Measurements from ENCODE around the gene MGST2. TPM values are rescaled to one million over a fixed set of nuclear protein-coding genes. Genes with fewer than 3 reads are reported as not detected.
A peak's percentile ranks its signal among the peaks of the same experiment; 100 is the strongest.

The MGST2 gene
- total RNA-seq, 1 donor from 2014 or later = 134 TPM

DNA sequence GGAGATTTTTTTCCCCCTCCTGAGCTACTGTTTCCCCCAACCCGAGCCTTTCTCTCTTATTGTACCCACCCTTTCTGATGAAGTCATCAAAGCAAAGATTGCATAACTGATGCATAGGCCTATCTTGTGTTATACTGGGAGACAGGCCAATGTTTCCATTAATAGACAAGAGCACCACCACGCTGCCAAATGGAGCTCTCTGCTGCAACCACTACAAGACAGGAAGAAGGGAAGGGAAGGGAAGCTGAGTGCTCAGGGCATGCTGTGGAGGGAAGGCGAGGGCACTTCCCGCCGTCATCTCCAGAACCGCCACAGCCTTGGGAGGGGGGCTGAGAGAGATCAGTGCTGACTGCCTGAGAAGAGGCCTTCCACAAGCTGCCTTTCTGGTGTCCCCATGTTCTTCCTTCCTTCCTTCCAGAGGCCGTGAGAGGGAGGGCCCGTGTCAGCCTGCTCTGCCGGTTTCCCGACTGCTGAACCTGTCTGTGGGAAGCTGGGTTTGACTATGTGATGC lies 75.0 kb downstream of the MGST2 start:
- H3K27ac ChIP-seq (replicated peaks) = peak overlapping the region; percentile 90
- H3K36me3 ChIP-seq = no peaks in the 10 kb centered on the region
- TF ChIP-seq, protein P1, sequence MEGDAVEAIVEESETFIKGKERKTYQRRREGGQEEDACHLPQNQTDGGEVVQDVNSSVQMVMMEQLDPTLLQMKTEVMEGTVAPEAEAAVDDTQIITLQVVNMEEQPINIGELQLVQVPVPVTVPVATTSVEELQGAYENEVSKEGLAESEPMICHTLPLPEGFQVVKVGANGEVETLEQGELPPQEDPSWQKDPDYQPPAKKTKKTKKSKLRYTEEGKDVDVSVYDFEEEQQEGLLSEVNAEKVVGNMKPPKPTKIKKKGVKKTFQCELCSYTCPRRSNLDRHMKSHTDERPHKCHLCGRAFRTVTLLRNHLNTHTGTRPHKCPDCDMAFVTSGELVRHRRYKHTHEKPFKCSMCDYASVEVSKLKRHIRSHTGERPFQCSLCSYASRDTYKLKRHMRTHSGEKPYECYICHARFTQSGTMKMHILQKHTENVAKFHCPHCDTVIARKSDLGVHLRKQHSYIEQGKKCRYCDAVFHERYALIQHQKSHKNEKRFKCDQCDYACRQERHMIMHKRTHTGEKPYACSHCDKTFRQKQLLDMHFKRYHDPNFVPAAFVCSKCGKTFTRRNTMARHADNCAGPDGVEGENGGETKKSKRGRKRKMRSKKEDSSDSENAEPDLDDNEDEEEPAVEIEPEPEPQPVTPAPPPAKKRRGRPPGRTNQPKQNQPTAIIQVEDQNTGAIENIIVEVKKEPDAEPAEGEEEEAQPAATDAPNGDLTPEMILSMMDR (IDR thresholded peaks at IDR 0.05; ENCODE audit: borderline replicate concordance) = peak; percentile 39
- intact Hi-C loops (cut with micrococcal nuclease) = no loop called here
- peaks cover 62% of the 10 kb centered on the region for H3K4me1 ChIP-seq
- no peaks in the 10 kb centered on the region for H3K27me3 ChIP-seq (ENCODE audit: low read depth)
- peak; percentile 60 for DNase-seq
- H3K4me3 ChIP-seq = peak overlapping the region; percentile 36
- no peaks in the 10 kb centered on the region for H3K9me3 ChIP-seq (replicated peaks)

DNA sequence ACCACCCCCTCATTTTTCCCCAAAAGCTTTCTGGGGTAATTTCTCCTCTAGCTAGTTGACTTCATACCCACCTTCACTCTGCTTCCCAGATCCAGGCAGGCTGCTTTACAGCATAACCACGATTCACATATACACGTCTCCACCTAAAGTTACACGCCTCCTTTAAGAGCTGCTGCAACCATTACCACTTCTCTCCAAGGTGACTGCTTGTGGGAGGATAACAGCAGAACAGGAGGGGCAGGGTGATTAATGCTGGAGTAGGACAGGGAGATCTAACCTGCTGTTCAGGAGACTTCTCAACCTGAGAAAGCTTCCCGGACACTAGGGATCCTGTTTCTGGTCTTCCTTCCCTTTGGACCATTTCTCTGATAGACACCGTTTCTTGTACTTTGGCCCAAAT lies 77.4 kb downstream of the MGST2 start:
- H3K27me3 ChIP-seq (ENCODE audit: low read depth) = no peaks in the 10 kb centered on the region
- intact Hi-C loops (cut with micrococcal nuclease) = no loop called here
- no peaks in the 10 kb centered on the region for H3K36me3 ChIP-seq
- TF ChIP-seq, protein P1 (IDR thresholded peaks at IDR 0.05; ENCODE audit: borderline replicate concordance) = no peak
- H3K4me3 ChIP-seq = no peak overlapping the region
- H3K4me1 ChIP-seq = peaks cover 49% of the 10 kb centered on the region
- no peak for DNase-seq
- H3K27ac ChIP-seq (replicated peaks) = no peak overlapping the region
- no peaks in the 10 kb centered on the region for H3K9me3 ChIP-seq (replicated peaks)

DNA sequence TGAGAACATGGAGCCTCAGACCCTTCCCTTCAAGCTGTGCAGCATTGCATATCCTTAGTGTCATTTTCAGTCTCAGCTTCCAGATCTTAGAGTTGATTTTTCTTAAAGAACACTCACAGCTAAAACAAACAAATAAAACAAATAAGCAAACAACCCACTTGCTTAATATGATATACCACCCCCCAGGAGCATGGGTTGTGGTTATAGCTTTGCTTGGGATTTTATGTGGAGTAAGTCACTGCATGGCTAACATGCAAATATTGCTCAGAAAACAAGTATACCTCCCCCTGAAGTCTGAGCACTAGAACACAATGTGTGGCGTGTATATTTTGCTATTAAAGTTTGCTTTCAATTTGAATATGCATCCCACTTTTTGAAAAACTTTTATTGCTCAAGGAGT lies 78.6 kb downstream of the MGST2 start:
- intact Hi-C loops (cut with micrococcal nuclease) = no loop called here
- TF ChIP-seq, protein P1 (IDR thresholded peaks at IDR 0.05; ENCODE audit: borderline replicate concordance) = no peak

DNA sequence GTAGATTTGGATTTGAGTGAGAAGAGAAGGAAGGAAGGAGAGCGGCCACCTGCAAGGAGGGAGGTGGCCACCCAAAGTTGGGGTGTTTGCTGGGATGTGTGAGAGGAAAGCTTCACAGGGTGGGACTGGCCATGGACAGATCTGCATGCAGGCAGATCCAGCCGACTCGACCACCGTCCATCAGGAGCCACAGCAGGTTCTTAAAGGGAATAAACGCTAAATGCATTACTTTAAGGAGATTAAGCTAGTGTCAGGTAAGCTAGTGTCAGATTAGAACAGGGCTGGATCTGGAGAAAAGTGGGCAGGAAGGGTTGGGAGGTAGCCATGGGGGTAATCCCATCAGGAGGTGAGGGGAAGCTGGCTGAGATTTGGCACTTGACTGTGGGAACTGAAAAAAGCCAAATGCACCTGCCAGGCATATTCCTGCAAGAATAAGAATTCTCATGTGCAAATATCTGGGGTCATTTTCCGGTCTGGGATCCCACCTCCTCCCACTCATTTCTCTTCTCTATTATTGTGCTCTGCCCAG lies 79.6 kb downstream of the MGST2 start:
- no peaks in the 10 kb centered on the region for H3K36me3 ChIP-seq
- intact Hi-C loops (cut with micrococcal nuclease) = no loop called here
- peaks cover 32% of the 10 kb centered on the region for H3K4me1 ChIP-seq
- no peaks in the 10 kb centered on the region for H3K27me3 ChIP-seq (ENCODE audit: low read depth)
- H3K27ac ChIP-seq (replicated peaks) = no peak overlapping the region
- no peak for DNase-seq
- no peaks in the 10 kb centered on the region for H3K9me3 ChIP-seq (replicated peaks)
- TF ChIP-seq, protein P1 (IDR thresholded peaks at IDR 0.05; ENCODE audit: borderline replicate concordance) = no peak
- H3K4me3 ChIP-seq = no peak overlapping the region

More for the DNA sequence above, 78.6 kb downstream of the MGST2 start:
- no peaks in the 10 kb centered on the region for H3K9me3 ChIP-seq (replicated peaks)
- H3K27me3 ChIP-seq (ENCODE audit: low read depth) = no peaks in the 10 kb centered on the region
- H3K27ac ChIP-seq (replicated peaks) = no peak overlapping the region
- H3K4me3 ChIP-seq = no peak overlapping the region
- H3K36me3 ChIP-seq = no peaks in the 10 kb centered on the region
- DNase-seq = no peak
- H3K4me1 ChIP-seq = peaks cover 38% of the 10 kb centered on the region

DNA sequence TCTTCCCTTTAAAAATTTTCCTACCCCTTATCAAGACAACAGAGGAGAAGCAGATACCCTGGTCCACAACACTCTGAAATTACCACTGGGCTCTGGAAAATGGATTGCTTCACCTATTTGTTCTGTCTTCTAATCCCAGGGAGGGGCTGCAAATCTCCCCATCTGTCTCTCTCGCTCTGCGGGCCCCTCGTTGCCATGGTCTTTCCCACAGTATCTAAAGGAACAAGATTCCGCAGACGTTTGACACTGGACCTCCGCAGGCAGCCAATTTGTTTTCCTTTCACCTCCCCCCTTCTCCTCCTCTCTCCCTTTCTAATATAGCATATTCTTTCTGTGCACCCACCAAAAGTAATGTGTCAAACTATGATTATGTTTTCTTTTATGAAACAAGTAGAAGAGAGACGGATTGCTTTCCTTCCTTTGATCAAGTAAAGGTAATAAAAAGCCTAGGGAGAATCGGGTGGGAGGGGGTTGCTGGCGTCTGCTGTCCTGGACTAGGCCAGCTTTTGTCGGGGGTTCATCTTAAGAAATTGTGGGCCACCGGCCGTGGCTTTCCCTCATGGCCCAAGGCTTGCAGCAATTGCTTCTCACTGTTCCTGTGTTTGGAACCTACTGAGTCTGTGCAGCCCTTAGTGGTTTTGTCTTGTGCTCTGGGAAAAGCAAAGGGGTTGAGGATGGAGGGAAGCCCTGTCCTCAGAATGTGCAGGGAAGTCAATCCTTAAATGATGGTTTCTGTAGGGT lies 81.0 kb downstream of the MGST2 start:
- Histone ChIP-seq H3K9me3 (replicated peaks) (no peaks in the 10 kb centered on the region), H3K27me3 (ENCODE audit: low read depth) (no peaks in the 10 kb centered on the region), H3K27ac (replicated peaks) (no peak overlapping the region), H3K4me3 (no peak overlapping the region), H3K36me3 (no peaks in the 10 kb centered on the region), H3K4me1 (peaks cover 19% of the 10 kb centered on the region)
- intact Hi-C loops (cut with micrococcal nuclease) = no loop called here
- TF ChIP-seq, protein P1 (IDR thresholded peaks at IDR 0.05; ENCODE audit: borderline replicate concordance) = no peak
- DNase-seq = no peak
